HCT116 (cell line): ENCODE results near the gene AMOTL1. TPM values are rescaled to one million over a fixed set of nuclear protein-coding genes. Genes with fewer than 3 reads are reported as not detected.

Source experiments
- ATAC-seq: fragments of 200-7000 bp; cut with Tn5 transposase; 2 replicates; pipeline ENCODE4 v1.9.1; 2020; ENCODE audit warnings: mild to moderate bottlenecking, moderate library complexity
- BruUV-seq: library from RNA; stranded (reverse); fragments of 400-500 nt; replicated peaks from 2 replicates; lab custom pipeline; 2021; lab: Mats Ljungman, UMichigan
- CTCF ChIA-PET: fragments of 300-600 bp; sonication (Branson Sonifier 250); formaldehyde crosslinking; loops from one replicate; lab custom pipeline; 2021; ENCODE audit warnings: antibody characterized with exemption; lab: Charles Lee
- POLR2A ChIA-PET: fragments of 300-600, 350-600 bp; sonication (Branson Sonifier 250); formaldehyde crosslinking; loops from one replicate; lab custom pipeline; 2021; ENCODE audit warnings: antibody characterized with exemption; lab: Charles Lee
- RAD21 ChIA-PET, 2 experiments: fragments of 300-600 bp; sonication (Branson Sonifier 250); formaldehyde crosslinking; loops; one replicate each; lab custom pipeline; 2023; ENCODE audit warnings: low total read pairs in 2 of 2; ENCODE audit not compliant: uncharacterized antibody in 2 of 2, unreplicated experiment in 2 of 2, low non-redundant PET in 1 of 2; lab: Charles Lee
- DNase-seq: peaks from one replicate; pipeline ENCODE4 v3.0.0-alpha.2; 2010; ENCODE audit warnings: low read depth, low spot score
- H2AFZ ChIP-seq: fragments of 200-600 bp; shearing (Covaris generic), sonication (generic); 2 replicates; pipeline ENCODE4 v1.6.1; 2017; ENCODE audit warnings: low read depth, mixed run types, mixed read lengths, antibody characterized with exemption, low read length; ENCODE audit not compliant: poor library complexity, severe bottlenecking
- H3K27ac ChIP-seq: 2 replicates; pipeline ENCODE4 v1.5.1; 2012; ENCODE audit warnings: low read depth, low read length
- H3K27me3 ChIP-seq: fragments of 200-600 bp; sonication (generic); 2 replicates; pipeline ENCODE4 v1.6.1; 2016; ENCODE audit warnings: mixed run types, low read length, mixed read lengths; ENCODE audit not compliant: insufficient read depth
- H3K36me3 ChIP-seq, 2 experiments: fragments of 200-500 bp in 1 of 2; fragments of 200-600 bp in 1 of 2; sonication (Bioruptor generic) in 1 of 2; sonication (generic) in 1 of 2; 2 replicates each; pipeline versions ENCODE4 v1.5.1 to v1.6.1; 2014 to 2016; ENCODE audit warnings: low read length in 2 of 2, inconsistent platforms in 1 of 2, mixed read lengths in 1 of 2, mixed run types in 1 of 2; ENCODE audit not compliant: insufficient read depth in 2 of 2, control insufficient read depth in 1 of 2
- H3K4me1 ChIP-seq, 2 experiments: fragments of 200-600 bp in 1 of 2; sonication (generic) in 1 of 2; 2 replicates each; pipeline versions ENCODE4 v1.5.1 to v1.6.1; 2012 to 2017; ENCODE audit warnings: low read length in 2 of 2, inconsistent platforms in 1 of 2, mild to moderate bottlenecking in 1 of 2, mixed read lengths in 1 of 2, mixed run types in 1 of 2, moderate library complexity in 1 of 2; ENCODE audit not compliant: insufficient read depth in 2 of 2, control insufficient read depth in 1 of 2
- H3K4me2 ChIP-seq: fragments of 200-600 bp; sonication (generic); 2 replicates; pipeline ENCODE4 v1.6.1; 2017; ENCODE audit warnings: mixed run types, low read length, mixed read lengths
- H3K4me3 ChIP-seq, 2 experiments: fragments of 200-600 bp in 1 of 2; sonication (generic) in 1 of 2; replicated peaks in 1 of 2; 2 replicates each; pipeline ENCODE4 v1.5.1; 2011 to 2016; ENCODE audit warnings: low read length in 2 of 2, control low read depth in 1 of 2, low read depth in 1 of 2, mild to moderate bottlenecking in 1 of 2, mixed read lengths in 1 of 2, mixed run types in 1 of 2
- H3K79me2 ChIP-seq: fragments of 200-600 bp; sonication (generic); 2 replicates; pipeline ENCODE4 v1.6.1; 2017; ENCODE audit warnings: mild to moderate bottlenecking, mixed run types, low read length, moderate library complexity, mixed read lengths; ENCODE audit not compliant: insufficient read depth
- H3K9ac ChIP-seq: fragments of 200-600 bp; sonication (generic); 2 replicates; pipeline ENCODE4 v1.6.1; 2016; ENCODE audit warnings: low read length, mixed read lengths
- H3K9me2 ChIP-seq: fragments of 200-600 bp; sonication (generic), shearing (Covaris generic); 2 replicates; pipeline ENCODE4 v1.6.1; 2017; ENCODE audit warnings: mixed run types, mild to moderate bottlenecking, moderate library complexity; ENCODE audit not compliant: insufficient read depth
- H3K9me3 ChIP-seq, 2 experiments: fragments of 200-500 bp in 1 of 2; fragments of 200-600 bp in 1 of 2; sonication (Bioruptor generic) in 1 of 2; sonication (generic) in 1 of 2; 2 replicates each; pipeline ENCODE4 v1.6.1; 2014 to 2017; ENCODE audit warnings: low read length in 2 of 2, mixed read lengths in 2 of 2, inconsistent platforms in 1 of 2, low read depth in 1 of 2, mild to moderate bottlenecking in 1 of 2, mixed run types in 1 of 2, moderate library complexity in 1 of 2; ENCODE audit not compliant: control insufficient read depth in 1 of 2, insufficient read depth in 1 of 2
- H4K20me1 ChIP-seq: fragments of 200-600 bp; sonication (generic), shearing (Covaris generic); 2 replicates; pipeline ENCODE4 v1.6.1; 2017; ENCODE audit warnings: mixed run types, mild to moderate bottlenecking, moderate library complexity; ENCODE audit not compliant: insufficient read depth
- EGR1 ChIP-seq: IDR thresholded peaks from 2 replicates; pipeline ENCODE4 v1.6.1; 2012; ENCODE audit warnings: low read depth
- ELF1 ChIP-seq: IDR thresholded peaks from 2 replicates; pipeline ENCODE4 v1.6.1; 2012; ENCODE audit warnings: low read depth, borderline replicate concordance
- EZH2 ChIP-seq: fragments of 200-600 bp; sonication (generic); IDR thresholded peaks from 2 replicates; pipeline ENCODE4 v1.6.1; 2017; ENCODE audit warnings: antibody characterized with exemption, mixed run types
- EZH2phosphoT487 ChIP-seq: fragments of 200-600 bp; IDR thresholded peaks from 2 replicates; pipeline ENCODE4 v1.6.1; 2018; ENCODE audit warnings: antibody characterized with exemption, borderline replicate concordance
- FOSL1 ChIP-seq: IDR thresholded peaks from 2 replicates; pipeline ENCODE4 v1.6.1; 2012; ENCODE audit warnings: low read depth
- JUND ChIP-seq: IDR thresholded peaks from 2 replicates; pipeline ENCODE4 v1.6.1; 2012
- MAX ChIP-seq: IDR thresholded peaks from 2 replicates; pipeline ENCODE4 v1.6.1; 2012
- POLR2AphosphoS5 ChIP-seq: IDR thresholded peaks from 2 replicates; pipeline ENCODE4 v1.6.1; 2011; ENCODE audit warnings: mild to moderate bottlenecking, low read depth, low read length, moderate library complexity
- RAD21 ChIP-seq: IDR thresholded peaks from 2 replicates; pipeline ENCODE4 v1.6.1; 2012; ENCODE audit warnings: low read depth, mild to moderate bottlenecking
- REST ChIP-seq: IDR thresholded peaks from 2 replicates; pipeline ENCODE4 v1.6.1; 2012; ENCODE audit warnings: low read depth
- SP1 ChIP-seq: IDR thresholded peaks from 2 replicates; pipeline ENCODE4 v1.6.1; 2012; ENCODE audit warnings: low read depth
- SRF ChIP-seq: IDR thresholded peaks from 2 replicates; pipeline ENCODE4 v1.6.1; 2012; ENCODE audit warnings: low read depth
- TCF7L2 ChIP-seq: IDR thresholded peaks from 2 replicates; pipeline ENCODE4 v1.7.0; 2011; ENCODE audit warnings: borderline replicate concordance, inconsistent platforms; ENCODE audit not compliant: insufficient read depth, insufficient read length; ENCODE audit errors: extremely low read depth
- YY1 ChIP-seq: IDR thresholded peaks from 2 replicates; pipeline ENCODE4 v1.6.1; 2011; ENCODE audit warnings: low read length, low read depth, moderate library complexity, mild to moderate bottlenecking; ENCODE audit not compliant: insufficient replicate concordance; ENCODE audit errors: extremely low read depth
- ZFX ChIP-seq: fragments of 450-650 bp; IDR thresholded peaks from 2 replicates; pipeline ENCODE4 v1.6.1; 2017
- ZNF274 ChIP-seq: fragments of 200-500 bp; sonication (Bioruptor generic); IDR thresholded peaks from 2 replicates; pipeline ENCODE4 v1.6.1; 2014; ENCODE audit warnings: mild to moderate bottlenecking, low read depth, low read length, inconsistent platforms
- intact Hi-C: fragments of 100-400 bp; cut with micrococcal nuclease; formaldehyde crosslinking; loops from 2 replicates; pipeline ENCODE4 v1.10.0; 2022
- total RNA-seq: library from RNA; stranded (reverse); gene quantifications from one replicate; pipeline ENCODE4 v1.2.1, GENCODE V29; 2021; ENCODE audit not compliant: unreplicated experiment
- TF ChIP-seq, protein P1 (sequence below): IDR thresholded peaks from 2 replicates; pipeline ENCODE4 v1.6.1; 2012
- TF ChIP-seq, protein P2 (sequence below): IDR thresholded peaks from 2 replicates; pipeline ENCODE4 v1.6.1; 2011; ENCODE audit warnings: mild to moderate bottlenecking, low read length, moderate library complexity; ENCODE audit not compliant: insufficient replicate concordance; ENCODE audit errors: extremely low read depth
- TF ChIP-seq, protein P3 (sequence below), 3 experiments: fragments of 200-600 bp in 1 of 3; sonication (generic) in 1 of 3; IDR thresholded peaks in 2 of 3; conservative IDR thresholded peaks in 1 of 3; 2 replicates each; pipeline ENCODE4 v1.5.1; 2012 to 2017; ENCODE audit warnings: low read depth in 2 of 3, low read length in 2 of 3, antibody characterized with exemption in 1 of 3, borderline replicate concordance in 1 of 3, control low read depth in 1 of 3, mild to moderate bottlenecking in 1 of 3, mixed read lengths in 1 of 3, mixed run types in 1 of 3, moderate library complexity in 1 of 3; ENCODE audit not compliant: insufficient read depth in 1 of 3

The AMOTL1 gene
- total RNA-seq, 1 experiment from 2014 or later, result 27.6 TPM

DNA sequence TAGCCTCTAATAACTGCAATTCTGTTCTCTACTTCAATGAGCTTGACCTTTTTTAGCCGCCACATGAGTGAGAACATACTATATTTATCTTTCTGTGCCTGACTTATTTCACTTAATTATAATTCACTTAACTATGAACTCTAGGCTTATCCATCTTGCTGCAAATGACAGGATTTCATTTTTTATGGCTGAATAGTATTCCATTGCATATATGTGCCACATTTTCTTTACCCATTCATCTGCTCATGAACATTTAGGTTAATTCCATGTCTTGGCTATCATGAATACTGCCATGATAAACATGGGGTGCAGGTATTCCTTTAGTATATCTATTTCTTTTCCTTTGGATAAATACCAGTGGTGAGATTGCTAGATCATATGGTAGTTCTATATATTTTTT is 120.0 kb downstream of the AMOTL1 start:
- POLR2A ChIA-PET, result no interaction called here
- no peak overlapping the region for H3K27ac ChIP-seq
- no peak overlapping the region for H3K4me2 ChIP-seq
- no peaks in the 10 kb centered on the region for H3K79me2 ChIP-seq
- H4K20me1 ChIP-seq, result no peaks in the 10 kb centered on the region
- no peak overlapping the region for H3K4me3 ChIP-seq
- RAD21 ChIA-PET, result no interaction called here
- intact Hi-C loops, result no loop called here
- H3K27me3 ChIP-seq, result no peaks in the 10 kb centered on the region
- H3K4me1 ChIP-seq, result peaks cover 2 to 4% of the 10 kb centered on the region in 2 experiments; a peak in 2 of 4 replicates
- H3K36me3 ChIP-seq, result no peaks in the 10 kb centered on the region
- CTCF ChIA-PET, result no interaction called here
- BruUV-seq, result no TSS peak
- no peak overlapping the region for H2AFZ ChIP-seq
- TF ChIP-seq EZH2 (no peak), POLR2AphosphoS5 (no peak), ZNF274 (no peak), REST (no peak), EGR1 (no peak), SRF (no peak), EZH2phosphoT487 (no peak), ELF1 (no peak), SP1 (no peak), TCF7L2 (no peak), FOSL1 (no peak), ZFX (no peak), YY1 (no peak), MAX (no peak), JUND (no peak), RAD21 (no peak)
- TF ChIP-seq, protein P1, sequence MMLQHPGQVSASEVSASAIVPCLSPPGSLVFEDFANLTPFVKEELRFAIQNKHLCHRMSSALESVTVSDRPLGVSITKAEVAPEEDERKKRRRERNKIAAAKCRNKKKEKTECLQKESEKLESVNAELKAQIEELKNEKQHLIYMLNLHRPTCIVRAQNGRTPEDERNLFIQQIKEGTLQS, result no peak
- TF ChIP-seq, protein P2, sequence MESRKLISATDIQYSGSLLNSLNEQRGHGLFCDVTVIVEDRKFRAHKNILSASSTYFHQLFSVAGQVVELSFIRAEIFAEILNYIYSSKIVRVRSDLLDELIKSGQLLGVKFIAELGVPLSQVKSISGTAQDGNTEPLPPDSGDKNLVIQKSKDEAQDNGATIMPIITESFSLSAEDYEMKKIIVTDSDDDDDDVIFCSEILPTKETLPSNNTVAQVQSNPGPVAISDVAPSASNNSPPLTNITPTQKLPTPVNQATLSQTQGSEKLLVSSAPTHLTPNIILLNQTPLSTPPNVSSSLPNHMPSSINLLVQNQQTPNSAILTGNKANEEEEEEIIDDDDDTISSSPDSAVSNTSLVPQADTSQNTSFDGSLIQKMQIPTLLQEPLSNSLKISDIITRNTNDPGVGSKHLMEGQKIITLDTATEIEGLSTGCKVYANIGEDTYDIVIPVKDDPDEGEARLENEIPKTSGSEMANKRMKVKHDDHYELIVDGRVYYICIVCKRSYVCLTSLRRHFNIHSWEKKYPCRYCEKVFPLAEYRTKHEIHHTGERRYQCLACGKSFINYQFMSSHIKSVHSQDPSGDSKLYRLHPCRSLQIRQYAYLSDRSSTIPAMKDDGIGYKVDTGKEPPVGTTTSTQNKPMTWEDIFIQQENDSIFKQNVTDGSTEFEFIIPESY, result no peak
- TF ChIP-seq, protein P3, sequence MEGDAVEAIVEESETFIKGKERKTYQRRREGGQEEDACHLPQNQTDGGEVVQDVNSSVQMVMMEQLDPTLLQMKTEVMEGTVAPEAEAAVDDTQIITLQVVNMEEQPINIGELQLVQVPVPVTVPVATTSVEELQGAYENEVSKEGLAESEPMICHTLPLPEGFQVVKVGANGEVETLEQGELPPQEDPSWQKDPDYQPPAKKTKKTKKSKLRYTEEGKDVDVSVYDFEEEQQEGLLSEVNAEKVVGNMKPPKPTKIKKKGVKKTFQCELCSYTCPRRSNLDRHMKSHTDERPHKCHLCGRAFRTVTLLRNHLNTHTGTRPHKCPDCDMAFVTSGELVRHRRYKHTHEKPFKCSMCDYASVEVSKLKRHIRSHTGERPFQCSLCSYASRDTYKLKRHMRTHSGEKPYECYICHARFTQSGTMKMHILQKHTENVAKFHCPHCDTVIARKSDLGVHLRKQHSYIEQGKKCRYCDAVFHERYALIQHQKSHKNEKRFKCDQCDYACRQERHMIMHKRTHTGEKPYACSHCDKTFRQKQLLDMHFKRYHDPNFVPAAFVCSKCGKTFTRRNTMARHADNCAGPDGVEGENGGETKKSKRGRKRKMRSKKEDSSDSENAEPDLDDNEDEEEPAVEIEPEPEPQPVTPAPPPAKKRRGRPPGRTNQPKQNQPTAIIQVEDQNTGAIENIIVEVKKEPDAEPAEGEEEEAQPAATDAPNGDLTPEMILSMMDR (IDR thresholded peaks at IDR 0.05 in 2 of 3, conservative IDR thresholded peaks at IDR 0.05 in 1 of 3; ENCODE audit: borderline replicate concordance in 1 of 3, insufficient read depth in 1 of 3, low read depth in 2 of 3, low read length in 2 of 3), result no peak
- TF ChIP-seq, all 23 proteins: peak for 0
- no peak for ATAC-seq
- H3K9ac ChIP-seq, result no peak overlapping the region
- H3K9me2 ChIP-seq, result no peaks in the 10 kb centered on the region
- H3K9me3 ChIP-seq, result no peaks in the 10 kb centered on the region
- no peak for DNase-seq
